ENCODE data around the gene KCNS1. TPM values are rescaled to one million over a fixed set of nuclear protein-coding genes. Genes with fewer than 3 reads are reported as not detected.

Gene KCNS1
- total RNA-seq, 1 experiment from 2014 or later = 1.2 TPM

- no peak for TF ChIP-seq AR (CRISPR knock-in tag; IDR thresholded peaks at IDR 0.05)
- no peak for TF ChIP-seq JAZF1 (CRISPR knock-in tag; IDR thresholded peaks at IDR 0.05)
- TF ChIP-seq ZNF121 (CRISPR knock-in tag; IDR thresholded peaks at IDR 0.05) = no peak
- no peak for TF ChIP-seq ZNF396 (CRISPR knock-in tag; IDR thresholded peaks at IDR 0.05; ENCODE audit: borderline replicate concordance)
- TF ChIP-seq MAX (CRISPR knock-in tag; IDR thresholded peaks at IDR 0.05) = no peak
- TF ChIP-seq CTCF (IDR thresholded peaks at IDR 0.05) = no peak
- TF ChIP-seq RORB (CRISPR knock-in tag; IDR thresholded peaks at IDR 0.05) = no peak
- TF ChIP-seq ZNF317 (CRISPR knock-in tag; IDR thresholded peaks at IDR 0.05; ENCODE audit: borderline replicate concordance, low read depth) = no peak
- TF ChIP-seq ZNF512 (CRISPR knock-in tag; IDR thresholded peaks at IDR 0.05; ENCODE audit: borderline replicate concordance) = no peak
- TF ChIP-seq MLX (CRISPR knock-in tag; IDR thresholded peaks at IDR 0.05) = no peak
Observed at GRCh38 chr20:45111285-45111684, 10.4 kb upstream of the KCNS1 start (continued).

- Mint-ChIP-seq H3K36me3 (no peaks in the 10 kb centered on the region), H3K27ac (no peak overlapping the region), H3K27me3 (ENCODE audit: low read depth) (no peaks in the 10 kb centered on the region), H3K9me3 (no peaks in the 10 kb centered on the region), H3K4me3 (no peak overlapping the region), H3K4me1 (peaks cover 7% of the 10 kb centered on the region; the same call in 1 of the 2 replicates)
- CTCF ChIA-PET = interaction anchor here (0.6 to 7.9 kb wide), 10 partner anchors 11 to 183 kb away, joined by 3 to 165 read pairs (median 10); partner anchors contain the start of gene KCNS1
- POLR2A ChIA-PET = no interaction called here
- no peak for DNase-seq (ENCODE audit: low spot score)
- no peak for ATAC-seq
- TF ChIP-seq NR2C2 (CRISPR knock-in tag; IDR thresholded peaks at IDR 0.05) = no peak
- TF ChIP-seq TP53 (CRISPR knock-in tag; IDR thresholded peaks at IDR 0.05) = no peak
- TF ChIP-seq CREM (CRISPR knock-in tag; IDR thresholded peaks at IDR 0.05) = no peak
- no peak for TF ChIP-seq IRF1 (CRISPR knock-in tag; IDR thresholded peaks at IDR 0.05)
- no peak for TF ChIP-seq E2F1 (CRISPR knock-in tag; IDR thresholded peaks at IDR 0.05)
- TF ChIP-seq ZNF219 (CRISPR knock-in tag; IDR thresholded peaks at IDR 0.05; ENCODE audit: borderline replicate concordance) = no peak
- TF ChIP-seq ATF3 (CRISPR knock-in tag; conservative IDR thresholded peaks at IDR 0.05) = no peak
- no peak for TF ChIP-seq ERG (CRISPR knock-in tag; IDR thresholded peaks at IDR 0.05)
- TF ChIP-seq FOXP1 (CRISPR knock-in tag; IDR thresholded peaks at IDR 0.05; ENCODE audit: borderline replicate concordance) = no peak
- TF ChIP-seq ARID4B (CRISPR knock-in tag; IDR thresholded peaks at IDR 0.05; ENCODE audit: borderline replicate concordance) = no peak
Observed at GRCh38 chr20:45110301-45110700, 9.4 kb upstream of the KCNS1 start.

All from WTC11 (cell line).